HepG2 (cell line): ENCODE measurements around the gene CFL1. TPM values are rescaled to one million over a fixed set of nuclear protein-coding genes. Genes with fewer than 3 reads are reported as not detected.

Experiments used
- ARID4A ChIP-seq: sonication (generic); formaldehyde crosslinking; IDR thresholded peaks from 2 replicates; pipeline ENCODE4 v1.5.0; 2020; ENCODE audit warnings: mild to moderate bottlenecking, missing genetic modification reagents, borderline replicate concordance
- CEBPG ChIP-seq: IDR thresholded peaks from 2 replicates; pipeline ENCODE4 v1.6.1; 2016
- KDM4B ChIP-seq: sonication (generic); formaldehyde crosslinking; IDR thresholded peaks from 2 replicates; pipeline ENCODE4 v1.4.0; 2020; ENCODE audit warnings: missing genetic modification reagents
- MED1 ChIP-seq: sonication (generic); formaldehyde crosslinking; IDR thresholded peaks from 2 replicates; pipeline ENCODE4 v1.4.0; 2020; ENCODE audit warnings: missing genetic modification reagents
- MEF2D ChIP-seq: sonication (generic); formaldehyde crosslinking; IDR thresholded peaks from 2 replicates; pipeline ENCODE4 v1.5.1; 2020; ENCODE audit warnings: mild to moderate bottlenecking, missing genetic modification reagents
- NFATC3 ChIP-seq: sonication (generic); formaldehyde crosslinking; IDR thresholded peaks from 2 replicates; pipeline ENCODE4 v1.5.1; 2020; ENCODE audit warnings: mild to moderate bottlenecking, missing genetic modification reagents
- NR2F1 ChIP-seq, 2 experiments: fragments of 450-650 bp in 1 of 2; formaldehyde crosslinking in 1 of 2; IDR thresholded peaks; 2 replicates each; pipeline versions ENCODE4 v1.5.0 to v1.6.1; 2016 to 2020; ENCODE audit warnings: mild to moderate bottlenecking in 1 of 2, missing compliant biosample characterization in 1 of 2, missing genetic modification reagents in 1 of 2, moderate library complexity in 1 of 2
- NR3C1 ChIP-seq: sonication (generic); formaldehyde crosslinking; IDR thresholded peaks from 2 replicates; pipeline ENCODE4 v1.4.0; 2020; ENCODE audit warnings: missing genetic modification reagents
- NRL ChIP-seq: sonication (generic); formaldehyde crosslinking; IDR thresholded peaks from 2 replicates; pipeline ENCODE4 v1.5.0; 2020; ENCODE audit warnings: missing genetic modification reagents, mild to moderate bottlenecking, moderate library complexity, borderline replicate concordance
- SRSF1 ChIP-seq: fragments of 200-400 bp; formaldehyde crosslinking; optimal IDR thresholded peaks from 2 replicates; pipeline ENCODE3; 2017; ENCODE audit warnings: mild to moderate bottlenecking, low read depth, low read length, moderate library complexity
- TRIM22 ChIP-seq: fragments of 450-650 bp; IDR thresholded peaks from 2 replicates; pipeline ENCODE4 v1.6.1; 2017
- ZBTB33 ChIP-seq: sonication (generic); formaldehyde crosslinking; IDR thresholded peaks from 2 replicates; pipeline ENCODE4 v1.4.0; 2020; ENCODE audit warnings: missing genetic modification reagents
- ZFYVE20 ChIP-seq: sonication (generic); formaldehyde crosslinking; IDR thresholded peaks from 2 replicates; pipeline ENCODE4 v1.8.0; 2023; ENCODE audit warnings: low read depth, mild to moderate bottlenecking, moderate library complexity, missing genetic modification reagents, borderline replicate concordance
- ZMYM4 ChIP-seq: sonication (generic); formaldehyde crosslinking; IDR thresholded peaks from 2 replicates; pipeline ENCODE4 v1.8.1; 2023; ENCODE audit warnings: mild to moderate bottlenecking, missing genetic modification reagents
- ZNF816 ChIP-seq: sonication (generic); formaldehyde crosslinking; IDR thresholded peaks from 2 replicates; pipeline ENCODE4 v1.8.0; 2022; ENCODE audit warnings: missing genetic modification reagents, mild to moderate bottlenecking, borderline replicate concordance
- ZNF879 ChIP-seq: sonication (generic); formaldehyde crosslinking; IDR thresholded peaks from 2 replicates; pipeline ENCODE4 v1.8.1; 2023; ENCODE audit warnings: missing genetic modification reagents
- ZNF891 ChIP-seq: sonication (generic); formaldehyde crosslinking; IDR thresholded peaks from 2 replicates; pipeline ENCODE4 v1.5.0; 2020; ENCODE audit warnings: mild to moderate bottlenecking, missing genetic modification reagents
- ZSCAN21 ChIP-seq: sonication (generic); formaldehyde crosslinking; IDR thresholded peaks from 2 replicates; pipeline ENCODE4 v1.8.0; 2022; ENCODE audit warnings: mild to moderate bottlenecking, missing genetic modification reagents, moderate library complexity, borderline replicate concordance
- ZSCAN29 ChIP-seq: sonication (generic); formaldehyde crosslinking; conservative IDR thresholded peaks from 2 replicates; pipeline ENCODE4 v1.4.0; 2020; ENCODE audit warnings: mild to moderate bottlenecking, missing genetic modification reagents
- polyA plus RNA-seq, 8 experiments: library from polyadenylated mRNA; depleted of rRNA in 3 of 8; stranded (reverse) in 7 of 8; unstranded in 1 of 8; fragments of >200 nt; fragmentation: Illumina TruSeq in 4 of 8; extraction: Trizol in 4 of 8; gene quantifications; 2 replicates each; pipeline versions ENCODE4 v1.2.1 to v1.2.3, GENCODE V29; 2011 to 2016; ENCODE audit warnings: low read depth in 4 of 8, missing spikeins in 1 of 8, mixed read lengths in 1 of 8; ENCODE audit not compliant: insufficient read depth in 1 of 8
- total RNA-seq, 5 experiments: library from RNA; depleted of rRNA; stranded (reverse); fragments of >200 nt; fragmentation: Illumina TruSeq; extraction: Trizol; gene quantifications; 2 replicates each; pipeline ENCODE4 v1.2.3, GENCODE V29; 2016; ENCODE audit warnings: low read depth in 1 of 5
- TF ChIP-seq, protein P1 (sequence below): sonication (generic); formaldehyde crosslinking; IDR thresholded peaks from 2 replicates; pipeline ENCODE4 v1.5.0; 2020; ENCODE audit warnings: mild to moderate bottlenecking, missing genetic modification reagents, borderline replicate concordance

Gene CFL1
- total and polyA plus RNA-seq, 2 of the 13 experiments (the other 11 are each of a cell fraction or from before 2014, with no cell fraction given) = 379 to 383 TPM

GRCh38 chr11:65888163-65888814 lies 30.3 kb upstream of the CFL1 start, which contains the start of gene FIBP (continued):
- TF ChIP-seq, protein P1, sequence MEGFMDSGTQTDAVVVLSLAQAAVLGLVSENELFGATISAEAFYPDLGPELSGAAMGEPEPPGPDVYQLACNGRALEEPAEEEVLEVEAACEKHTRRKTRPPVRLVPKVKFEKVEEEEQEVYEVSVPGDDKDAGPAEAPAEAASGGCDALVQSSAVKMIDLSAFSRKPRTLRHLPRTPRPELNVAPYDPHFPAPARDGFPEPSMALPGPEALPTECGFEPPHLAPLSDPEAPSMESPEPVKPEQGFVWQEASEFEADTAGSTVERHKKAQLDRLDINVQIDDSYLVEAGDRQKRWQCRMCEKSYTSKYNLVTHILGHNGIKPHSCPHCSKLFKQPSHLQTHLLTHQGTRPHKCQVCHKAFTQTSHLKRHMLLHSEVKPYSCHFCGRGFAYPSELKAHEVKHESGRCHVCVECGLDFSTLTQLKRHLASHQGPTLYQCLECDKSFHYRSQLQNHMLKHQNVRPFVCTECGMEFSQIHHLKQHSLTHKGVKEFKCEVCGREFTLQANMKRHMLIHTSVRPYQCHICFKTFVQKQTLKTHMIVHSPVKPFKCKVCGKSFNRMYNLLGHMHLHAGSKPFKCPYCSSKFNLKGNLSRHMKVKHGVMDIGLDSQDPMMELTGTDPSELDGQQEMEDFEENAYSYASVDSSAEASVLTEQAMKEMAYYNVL (CRISPR knock-in tag) = no peak
- TF ChIP-seq SRSF1 = no peak
- no peak for TF ChIP-seq KDM4B (CRISPR knock-in tag)
- 0 out of 2 replicates have a peak, but pooled peaks have one; percentile 5 for TF ChIP-seq CEBPG
- peak; percentile 40; the same call in 1 of the 2 replicates for TF ChIP-seq ZNF891 (CRISPR knock-in tag)
- peak; percentile 85 for TF ChIP-seq ZMYM4 (CRISPR knock-in tag)
- peak; percentile 91 for TF ChIP-seq ARID4A (CRISPR knock-in tag)
- TF ChIP-seq ZNF879 = no peak
- TF ChIP-seq ZNF816 = no peak
- TF ChIP-seq MEF2D (CRISPR knock-in tag) = peak; percentile 52; the same call in 1 of the 2 replicates
- TF ChIP-seq ZFYVE20 = no peak
- TF ChIP-seq ZBTB33 (CRISPR knock-in tag) = peak; percentile 57
- no peak for TF ChIP-seq ZSCAN29
- TF ChIP-seq NFATC3 (CRISPR knock-in tag) = no peak
- no peak for TF ChIP-seq TRIM22
- TF ChIP-seq MED1 (CRISPR knock-in tag) = no peak; the same call in none of the 2 replicates
- TF ChIP-seq NR2F1 (CRISPR knock-in tag; IDR thresholded peaks at IDR 0.05) = no peak
- no peak for TF ChIP-seq ZSCAN21 (CRISPR knock-in tag)
- no peak for TF ChIP-seq NR3C1
- peak; percentile 29; the same call in 1 of the 2 replicates for TF ChIP-seq NRL
